Renal cortical epithelial cell (primary cell): ENCODE measurements around the gene ERGIC3. TPM values are rescaled to one million over a fixed set of nuclear protein-coding genes. Genes with fewer than 3 reads are reported as not detected.
"Not testable (repeated sequence)": the region's sequence is repeated elsewhere in the genome, so short reads cannot be mapped to it uniquely, and the experiment has no call there.

ENCODE experiments used
- DNase-seq: peaks from one replicate; pipeline ENCODE4 v3.0.0-alpha.2; 2011; ENCODE audit warnings: low read depth
- total RNA-seq: library from RNA; depleted of rRNA; stranded (reverse); fragments of >200 nt; gene quantifications from 2 replicates; pipeline ENCODE4 v1.2.3, GENCODE V29; 2014

Gene ERGIC3
- total RNA-seq: 477 and 539 TPM in 2 replicates

DNA sequence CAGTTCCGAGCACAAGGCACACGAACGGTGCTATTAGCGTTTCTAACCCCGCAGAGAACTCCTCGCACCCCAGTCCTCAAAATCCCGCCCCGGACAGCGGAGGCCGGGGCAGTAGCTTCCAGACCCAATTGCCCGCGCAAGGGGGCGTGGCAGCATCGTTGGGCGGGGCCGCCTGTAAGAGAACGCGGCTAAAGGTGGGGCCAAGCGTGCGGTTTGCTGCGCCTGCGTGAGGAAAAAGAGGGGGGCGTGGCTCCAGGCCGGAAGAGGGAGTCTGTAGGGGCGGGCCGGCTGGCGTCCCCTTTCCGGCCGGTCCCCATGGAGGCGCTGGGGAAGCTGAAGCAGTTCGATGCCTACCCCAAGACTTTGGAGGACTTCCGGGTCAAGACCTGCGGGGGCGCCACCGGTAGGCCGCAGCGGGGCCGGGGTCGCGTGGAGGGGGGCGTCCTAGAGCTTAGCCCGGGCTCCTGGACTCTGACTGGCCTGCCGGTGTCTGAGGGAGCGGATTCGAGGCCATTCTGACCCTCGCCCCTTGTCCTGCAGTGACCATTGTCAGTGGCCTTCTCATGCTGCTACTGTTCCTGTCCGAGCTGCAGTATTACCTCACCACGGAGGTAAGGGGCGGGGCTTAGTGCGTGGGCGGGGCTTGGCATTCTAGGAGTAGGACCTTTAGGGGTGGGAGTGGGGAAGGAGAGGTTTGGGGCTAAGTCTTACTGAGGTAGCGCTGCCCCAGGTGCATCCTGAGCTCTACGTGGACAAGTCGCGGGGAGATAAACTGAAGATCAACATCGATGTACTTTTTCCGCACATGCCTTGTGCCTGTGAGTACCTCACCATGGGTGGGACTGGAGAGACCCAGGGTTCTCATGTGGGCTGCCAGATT lies at the start of gene ERGIC3:
Gene ERGIC3, plus strand, starts transcription at position 296 of the 880 bp plus-strand sequence. Its CDS starts 20 bp downstream, at position 316.
- peak; percentile 83 for DNase-seq

DNA sequence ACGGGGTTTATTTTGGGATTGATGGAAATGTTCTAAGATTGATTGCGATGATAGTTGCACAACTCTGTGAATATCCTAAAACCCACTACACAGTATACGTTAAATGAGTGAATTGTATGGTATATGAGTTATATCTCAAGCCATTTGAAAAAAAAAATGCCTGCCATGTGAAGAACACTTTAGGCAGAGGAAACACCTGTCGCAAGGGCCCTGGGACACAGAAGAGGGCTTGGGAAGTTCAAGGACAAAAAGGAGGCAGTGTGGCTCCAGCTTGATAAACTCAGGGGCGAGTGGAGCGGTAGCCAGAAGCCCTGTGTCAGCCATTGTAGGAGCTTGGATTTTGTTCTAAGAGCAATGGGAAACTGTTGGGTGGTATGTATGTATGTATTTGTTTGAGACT lies 49.5 kb upstream of the ERGIC3 start:
- DNase-seq: no peak

DNA sequence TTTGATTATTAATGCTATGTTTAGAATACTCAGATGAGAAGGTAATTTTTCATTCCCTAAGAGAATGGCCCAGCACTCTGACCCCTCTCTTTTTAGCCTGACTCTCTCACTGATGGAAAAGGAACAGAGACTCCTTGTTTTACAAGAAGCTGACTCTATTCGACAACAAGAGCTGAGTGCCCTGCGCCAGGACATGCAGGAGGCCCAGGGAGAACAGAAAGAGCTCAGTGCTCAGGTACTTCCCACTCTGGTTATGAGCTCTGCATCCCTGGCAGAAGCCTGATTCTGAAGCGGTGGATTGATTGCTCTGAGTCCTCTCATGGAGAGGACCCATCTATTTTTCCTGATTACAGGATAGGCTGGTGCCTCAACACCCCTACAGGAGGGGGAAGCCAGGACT lies 45.4 kb upstream of the ERGIC3 start:
- DNase-seq: no peak

DNA sequence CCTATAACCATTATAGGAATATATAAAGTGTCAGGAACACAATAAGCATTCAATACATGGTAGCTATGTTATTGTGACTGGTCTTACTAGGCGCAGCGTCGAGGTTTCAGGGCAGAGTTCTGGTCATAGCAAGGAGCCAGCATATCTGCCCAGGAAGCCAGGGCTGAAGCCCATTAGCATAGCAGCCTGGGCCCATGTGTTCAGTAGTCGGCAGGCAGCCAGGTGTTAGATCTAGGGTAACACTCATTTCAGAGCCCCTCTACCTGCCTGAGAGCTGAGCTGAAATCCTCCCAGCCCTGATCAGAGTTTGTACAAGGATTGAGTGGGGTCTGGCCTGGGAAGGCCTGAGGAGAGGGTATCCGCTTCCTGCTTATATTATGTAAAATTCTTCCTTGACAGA lies 44.6 kb upstream of the ERGIC3 start:
- DNase-seq: no peak

DNA sequence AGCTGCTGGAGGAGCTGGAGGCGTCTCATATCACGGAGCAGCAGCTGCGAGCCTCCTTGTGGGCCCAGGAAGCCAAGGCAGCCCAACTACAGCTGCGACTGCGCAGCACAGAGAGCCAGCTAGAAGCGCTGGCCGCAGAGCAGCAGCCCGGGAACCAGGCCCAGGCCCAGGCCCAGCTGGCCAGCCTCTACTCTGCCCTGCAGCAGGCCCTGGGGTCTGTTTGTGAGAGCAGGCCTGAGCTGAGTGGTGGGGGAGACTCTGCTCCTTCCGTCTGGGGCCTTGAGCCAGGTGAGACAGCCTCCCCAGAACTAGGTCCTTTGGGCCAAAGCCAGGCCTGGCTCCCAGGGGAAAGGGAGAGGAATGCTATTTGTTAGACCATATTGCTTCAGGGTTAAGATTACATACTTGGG lies 44.1 kb upstream of the ERGIC3 start:
- no peak for DNase-seq

DNA sequence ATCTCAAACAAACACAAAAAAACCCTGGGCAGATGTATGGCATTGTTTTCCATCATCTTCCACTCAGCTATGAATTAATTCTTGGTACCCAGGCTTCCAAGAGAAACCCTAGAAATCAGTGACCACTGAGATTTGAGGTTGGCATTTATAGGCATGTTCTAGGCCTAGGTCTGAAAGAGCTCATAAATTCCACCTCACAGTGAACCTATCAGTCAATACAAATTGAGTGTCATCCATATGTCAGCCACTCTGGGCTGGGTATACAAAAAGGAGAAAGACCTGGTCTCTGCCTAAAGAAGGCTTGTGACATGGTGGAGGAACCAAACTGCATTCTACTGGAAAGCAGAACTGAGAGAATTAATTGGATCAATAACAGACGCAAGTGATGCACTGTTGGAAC lies 42.6 kb upstream of the ERGIC3 start:
- DNase-seq: no peak

DNA sequence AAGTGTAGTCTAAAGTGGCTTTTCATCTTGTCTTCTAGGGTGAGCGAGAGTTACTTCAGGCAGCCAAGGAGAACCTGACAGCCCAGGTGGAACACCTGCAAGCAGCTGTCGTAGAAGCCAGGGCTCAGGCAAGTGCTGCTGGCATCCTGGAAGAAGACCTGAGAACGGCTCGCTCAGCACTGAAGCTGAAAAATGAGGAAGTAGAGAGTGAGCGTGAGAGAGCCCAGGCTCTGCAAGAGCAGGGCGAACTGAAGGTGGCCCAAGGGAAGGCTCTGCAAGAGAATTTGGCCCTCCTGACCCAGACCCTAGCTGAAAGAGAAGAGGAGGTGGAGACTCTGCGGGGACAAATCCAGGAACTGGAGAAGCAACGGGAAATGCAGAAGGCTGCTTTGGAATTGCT lies 39.5 kb upstream of the ERGIC3 start:
- DNase-seq: no peak

DNA sequence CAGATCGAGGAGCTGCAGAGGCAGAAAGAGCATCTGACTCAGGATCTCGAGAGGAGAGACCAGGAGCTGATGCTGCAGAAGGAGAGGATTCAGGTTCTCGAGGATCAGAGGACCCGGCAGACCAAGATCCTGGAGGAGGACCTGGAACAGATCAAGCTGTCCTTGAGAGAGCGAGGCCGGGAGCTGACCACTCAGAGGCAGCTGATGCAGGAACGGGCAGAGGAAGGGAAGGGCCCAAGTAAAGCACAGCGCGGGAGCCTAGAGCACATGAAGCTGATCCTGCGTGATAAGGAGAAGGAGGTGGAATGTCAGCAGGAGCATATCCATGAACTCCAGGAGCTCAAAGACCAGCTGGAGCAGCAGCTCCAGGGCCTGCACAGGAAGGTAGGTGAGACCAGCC lies 38.6 kb upstream of the ERGIC3 start:
- no peak for DNase-seq

DNA sequence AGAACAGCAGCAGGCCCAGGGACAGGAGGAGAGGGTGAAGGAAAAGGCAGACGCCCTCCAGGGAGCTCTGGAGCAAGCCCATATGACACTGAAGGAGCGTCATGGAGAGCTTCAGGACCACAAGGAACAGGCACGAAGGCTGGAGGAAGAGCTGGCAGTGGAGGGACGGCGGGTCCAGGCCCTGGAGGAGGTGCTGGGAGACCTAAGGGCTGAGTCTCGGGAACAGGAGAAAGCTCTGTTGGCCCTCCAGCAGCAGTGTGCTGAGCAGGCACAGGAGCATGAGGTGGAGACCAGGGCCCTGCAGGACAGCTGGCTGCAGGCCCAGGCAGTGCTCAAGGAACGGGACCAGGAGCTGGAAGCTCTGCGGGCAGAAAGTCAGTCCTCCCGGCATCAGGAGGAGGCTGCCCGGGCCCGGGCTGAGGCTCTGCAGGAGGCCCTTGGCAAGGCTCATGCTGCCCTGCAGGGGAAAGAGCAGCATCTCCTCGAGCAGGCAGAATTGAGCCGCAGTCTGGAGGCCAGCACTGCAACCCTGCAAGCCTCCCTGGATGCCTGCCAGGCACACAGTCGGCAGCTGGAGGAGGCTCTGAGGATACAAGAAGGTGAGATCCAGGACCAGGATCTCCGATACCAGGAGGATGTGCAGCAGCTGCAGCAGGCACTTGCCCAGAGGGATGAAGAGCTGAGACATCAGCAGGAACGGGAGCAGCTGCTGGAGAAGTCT lies 37.9 kb upstream of the ERGIC3 start:
- DNase-seq: no peak

DNA sequence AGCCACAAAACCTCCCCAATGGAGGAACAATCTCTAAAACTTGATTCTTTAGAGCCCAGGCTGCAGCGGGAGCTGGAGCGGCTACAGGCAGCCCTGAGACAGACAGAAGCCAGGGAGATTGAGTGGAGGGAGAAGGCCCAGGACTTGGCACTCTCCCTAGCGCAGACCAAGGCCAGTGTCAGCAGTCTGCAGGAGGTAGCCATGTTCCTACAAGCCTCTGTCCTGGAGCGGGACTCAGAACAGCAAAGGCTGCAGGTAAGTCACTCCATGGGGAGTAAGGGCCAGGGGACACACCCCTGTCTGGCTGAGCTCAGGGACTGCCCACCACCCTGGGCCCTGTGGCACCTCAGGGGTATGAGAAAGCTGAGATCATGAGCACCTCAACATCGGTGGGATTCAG lies 37.1 kb upstream of the ERGIC3 start:
- DNase-seq: no peak

DNA sequence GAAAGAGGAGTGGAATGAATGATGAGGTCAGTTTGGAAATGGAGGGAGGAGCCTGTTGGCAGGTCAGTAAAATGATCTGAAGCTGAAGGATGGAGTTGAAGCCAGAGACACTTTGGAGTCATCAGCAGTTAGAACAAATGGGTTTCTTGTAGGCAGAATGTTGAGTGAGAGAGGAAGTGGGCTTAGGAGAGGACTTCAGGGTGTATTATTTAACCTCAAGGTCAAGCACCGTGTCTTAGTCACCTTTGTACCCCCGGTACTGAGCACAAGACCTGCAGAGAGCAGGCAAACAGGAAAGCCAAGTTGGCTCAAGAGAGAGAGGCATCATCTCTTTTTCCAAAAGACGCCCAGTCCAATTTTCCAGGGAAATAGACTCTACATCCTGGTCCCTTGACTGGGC lies 35.7 kb upstream of the ERGIC3 start:
- DNase-seq: no peak

DNA sequence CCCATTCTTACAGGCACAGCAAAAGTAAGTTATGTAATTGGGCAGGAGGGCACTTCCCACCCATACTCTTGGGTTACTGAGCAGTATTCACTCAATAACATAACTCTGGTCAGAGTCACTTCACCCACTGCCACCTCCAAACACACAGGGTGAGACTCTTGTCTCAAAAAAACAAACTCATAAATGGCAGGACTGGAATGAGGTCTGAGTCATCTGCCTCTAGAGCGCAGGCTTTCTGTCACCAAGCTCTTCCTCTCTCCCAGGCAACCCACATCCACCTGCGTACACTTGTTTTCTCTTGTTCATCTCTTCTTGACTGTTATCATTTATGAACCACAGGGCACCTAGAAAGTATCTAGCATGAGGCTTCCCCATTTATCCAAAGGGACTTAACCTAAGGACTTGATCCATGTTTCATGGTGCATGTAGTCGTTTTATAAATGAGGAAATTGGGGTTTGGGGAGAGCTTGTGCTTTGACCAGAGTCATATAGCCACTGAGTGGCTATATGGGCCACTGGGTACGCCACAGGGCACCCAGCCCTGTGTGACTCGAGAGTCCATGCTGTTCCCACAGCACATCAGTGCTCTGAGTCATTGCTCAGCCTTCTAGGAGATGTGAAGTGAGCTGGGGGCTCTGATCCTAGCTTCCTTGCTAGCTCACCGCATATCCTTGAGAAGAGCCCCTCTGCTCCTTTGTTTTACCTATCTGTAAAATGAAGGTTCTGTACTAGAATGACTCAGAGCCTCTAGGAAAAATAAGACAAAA lies 34.8 kb upstream of the ERGIC3 start:
- peak; percentile 21 for DNase-seq

DNA sequence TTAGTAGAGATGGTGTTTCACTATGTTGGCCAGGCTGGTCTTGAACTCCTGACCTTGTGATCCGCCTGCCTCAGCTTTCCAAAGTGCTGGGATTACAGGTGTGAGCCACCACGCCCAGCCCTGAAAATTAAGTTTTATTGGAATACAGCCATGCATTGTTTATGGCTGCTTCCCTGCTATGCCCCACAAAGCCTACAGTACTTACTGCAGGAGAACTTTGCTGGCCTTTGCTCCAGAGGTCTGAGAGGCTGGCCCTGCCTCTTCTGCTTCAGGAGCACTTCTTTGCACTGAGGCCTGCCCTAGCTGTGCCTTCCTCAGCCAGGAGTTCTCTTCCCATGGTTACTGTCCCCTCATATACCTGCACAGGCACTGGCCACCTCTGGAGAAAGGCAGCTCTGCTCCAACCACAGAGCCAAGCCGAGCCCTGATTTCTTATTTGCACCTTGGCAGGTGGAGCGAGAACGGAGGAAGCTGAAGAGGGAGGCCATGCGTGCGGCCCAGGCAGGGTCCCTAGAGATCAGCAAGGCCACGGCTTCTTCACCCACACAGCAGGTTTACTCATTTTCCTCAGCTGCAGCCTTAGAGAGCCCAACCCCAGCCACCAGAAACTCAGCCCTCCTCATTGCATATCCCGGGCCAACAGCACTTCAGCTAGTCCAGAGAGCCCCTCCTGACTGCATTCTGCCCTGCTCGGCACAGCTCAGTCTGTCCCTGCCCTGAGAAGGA lies 33.2 kb upstream of the ERGIC3 start:
- DNase-seq: no peak

DNA sequence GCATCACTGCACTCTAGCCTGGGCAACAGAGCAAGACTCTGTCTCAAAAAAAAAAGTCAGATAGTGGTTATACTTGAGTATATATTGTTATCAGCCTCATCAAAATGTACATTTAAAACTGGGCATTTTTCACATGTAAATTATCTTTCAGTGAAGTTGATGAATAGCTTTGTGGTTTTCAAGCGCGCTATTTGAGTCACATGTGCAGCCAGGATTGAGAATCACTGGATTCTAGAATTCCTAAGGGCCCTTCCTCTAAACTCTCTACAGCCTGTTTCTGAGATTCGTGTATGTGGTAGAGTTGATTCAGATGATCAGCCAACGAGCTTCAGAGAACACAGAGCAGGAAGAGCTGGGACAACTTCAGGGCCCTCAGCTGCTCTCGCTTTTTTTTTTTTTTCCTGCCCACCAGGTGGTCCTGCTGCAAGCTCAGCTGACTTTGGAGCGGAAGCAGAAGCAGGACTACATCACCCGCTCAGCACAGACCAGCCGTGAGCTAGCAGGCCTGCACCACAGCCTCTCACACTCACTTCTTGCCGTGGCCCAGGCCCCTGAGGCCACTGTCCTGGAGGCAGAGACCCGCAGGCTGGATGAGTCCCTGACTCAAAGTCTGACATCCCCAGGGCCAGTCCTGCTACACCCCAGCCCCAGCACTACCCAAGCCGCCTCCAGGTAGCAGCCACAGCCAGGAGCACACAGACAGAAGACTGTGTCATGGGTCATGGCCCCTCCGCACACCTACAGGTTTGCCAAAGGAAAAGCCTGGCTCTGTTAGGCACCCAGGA lies 30.7 kb upstream of the ERGIC3 start:
- no peak for DNase-seq

DNA sequence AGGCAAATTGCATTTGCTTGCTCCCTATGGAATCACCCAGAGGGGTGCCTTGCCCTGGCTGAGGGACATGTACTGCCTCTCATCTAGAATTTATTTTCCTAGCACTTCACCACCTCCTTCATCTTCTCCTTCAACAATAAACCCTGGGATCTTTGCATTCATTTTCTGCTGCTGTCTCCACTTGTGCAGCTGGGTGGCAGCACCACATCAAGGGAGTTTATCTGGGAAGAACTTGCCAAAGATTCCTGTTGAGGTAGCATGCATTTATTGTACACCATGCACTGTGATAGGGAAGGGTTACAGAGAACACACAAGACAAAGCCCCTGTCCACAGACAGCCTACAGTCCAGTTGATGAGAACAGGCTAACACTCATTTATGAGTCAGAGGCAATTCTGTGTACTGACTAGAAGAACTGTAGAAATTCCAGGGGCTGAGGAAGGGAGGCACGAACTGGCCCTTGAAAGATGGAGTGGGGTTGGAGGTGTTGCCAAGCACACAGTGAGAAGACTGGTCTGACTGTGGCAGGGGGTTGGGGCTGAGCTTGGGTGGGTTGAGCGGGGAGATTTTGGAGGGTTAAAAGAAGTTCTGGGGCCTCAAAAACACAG lies 30.0 kb upstream of the ERGIC3 start:
- DNase-seq: peak; percentile 50

DNA sequence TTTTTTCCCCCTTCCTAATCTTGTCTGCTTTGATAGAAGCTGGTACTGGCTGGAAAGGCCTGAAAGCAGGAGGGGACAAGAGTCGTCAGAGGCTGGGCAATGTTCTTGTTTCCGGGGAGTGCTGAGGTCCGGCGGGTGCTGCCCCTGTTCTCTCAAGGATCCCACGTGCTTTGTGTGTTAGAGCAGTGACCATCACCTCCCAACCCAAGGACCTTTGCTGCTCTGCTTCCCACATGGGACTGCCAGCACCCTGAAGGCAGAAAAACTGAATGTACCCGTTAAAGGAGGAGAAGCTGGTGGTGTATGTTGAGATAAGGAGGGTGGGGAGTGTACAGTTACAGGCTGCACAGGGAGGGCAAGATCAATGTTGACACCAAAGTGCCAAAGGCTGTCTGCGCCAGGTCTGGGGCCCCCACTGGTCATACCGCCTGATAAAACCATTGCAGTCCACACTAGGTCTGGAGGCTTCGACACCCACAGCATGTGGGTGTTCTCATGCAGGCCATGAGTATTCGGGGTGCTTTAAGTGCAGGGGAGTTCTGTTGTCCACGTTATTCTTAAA lies 27.4 kb upstream of the ERGIC3 start:
- no peak for DNase-seq

DNA sequence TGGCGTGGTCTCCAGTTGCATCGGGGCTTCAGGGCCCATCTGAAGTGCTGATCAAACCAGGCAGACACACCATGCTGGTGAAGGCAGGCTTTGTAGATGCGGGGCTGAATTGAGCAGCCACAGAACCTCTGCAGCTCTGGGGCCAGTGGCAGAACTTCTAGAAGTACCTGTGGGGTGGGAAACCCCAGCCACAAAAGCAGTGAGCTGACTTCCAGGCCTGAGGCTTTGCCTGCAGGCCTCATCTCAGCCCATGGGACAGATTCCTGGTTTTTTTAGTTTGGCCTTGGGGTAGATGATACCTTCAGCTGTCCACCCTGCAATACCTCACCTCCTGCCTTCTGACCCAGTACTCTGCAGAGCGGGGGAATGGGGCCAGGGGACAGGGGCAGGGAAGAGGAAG lies 26.5 kb upstream of the ERGIC3 start:
- no peak for DNase-seq

DNA sequence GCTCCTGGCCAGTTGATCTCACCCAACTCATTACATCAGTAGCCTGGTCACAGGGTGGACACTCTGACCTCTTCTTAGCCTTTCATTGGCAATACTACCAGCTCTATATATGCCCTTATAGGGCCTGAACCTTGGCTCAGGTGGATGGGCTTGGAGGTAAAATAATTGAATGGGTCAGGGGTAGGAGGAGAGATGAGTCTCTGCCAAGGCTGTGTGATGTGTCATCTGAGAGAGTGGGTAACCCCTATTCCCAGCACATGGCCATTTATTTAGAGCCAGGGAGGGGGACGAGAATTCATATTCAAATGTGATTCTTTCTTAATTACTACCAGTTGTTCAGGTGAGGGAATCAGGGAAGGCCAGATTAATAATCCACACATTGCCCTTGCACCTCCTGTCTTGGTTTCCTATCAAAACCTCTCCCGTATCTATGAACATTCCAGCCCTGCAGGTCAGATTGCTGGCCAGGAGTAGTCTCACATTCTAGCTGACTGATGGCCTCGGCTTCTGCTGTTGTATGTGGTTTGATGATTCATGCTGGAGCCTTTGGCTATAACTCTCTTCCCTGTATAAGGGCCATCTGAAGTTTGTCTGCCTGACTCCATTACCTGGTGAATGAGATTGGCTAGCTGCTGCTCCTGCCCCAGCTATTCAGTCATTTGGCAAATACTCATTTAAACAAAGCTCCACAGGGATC lies 25.8 kb upstream of the ERGIC3 start:
- DNase-seq: peak; percentile 92

DNA sequence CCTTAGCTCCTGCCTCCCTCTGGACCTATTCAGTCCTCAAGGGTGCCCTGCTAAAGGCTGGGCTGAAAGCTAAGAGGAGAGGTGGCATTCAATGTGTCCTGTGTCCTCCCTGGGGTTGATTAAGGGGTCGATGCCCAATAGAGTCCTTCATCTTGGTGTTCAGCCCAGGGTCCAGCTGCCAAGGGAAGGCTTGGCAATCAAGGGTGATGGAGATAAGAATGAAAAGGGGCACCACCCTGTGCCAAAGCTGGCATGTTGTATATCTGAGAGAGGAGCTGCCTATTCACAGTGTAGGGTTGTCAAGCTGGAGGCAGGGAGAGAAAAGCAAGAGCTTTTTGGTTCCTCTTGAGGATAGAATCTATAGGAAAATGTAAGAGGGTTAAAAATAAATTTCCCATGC lies 24.8 kb upstream of the ERGIC3 start:
- no peak for DNase-seq

DNA sequence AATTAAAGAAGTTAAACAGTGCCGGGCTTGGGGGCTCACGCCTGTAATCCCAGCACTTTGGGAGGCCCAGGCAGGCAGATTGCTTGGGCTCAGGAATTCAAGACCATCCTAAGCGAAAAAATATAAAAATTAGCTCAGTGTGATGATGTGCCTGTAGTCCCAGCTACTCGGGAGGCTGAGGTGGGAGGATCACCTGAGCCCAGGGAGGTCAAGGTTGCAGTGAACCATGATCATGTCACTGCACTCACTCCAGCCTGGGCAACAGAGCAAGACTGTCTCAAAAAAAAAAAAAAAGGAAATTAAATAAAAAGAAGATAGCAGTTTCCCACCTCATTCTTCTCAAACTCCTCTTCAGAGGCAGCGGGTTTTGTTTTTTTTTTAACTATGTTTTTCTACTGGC lies 24.1 kb upstream of the ERGIC3 start:
- DNase-seq: not testable (repeated sequence)
